K562 (cell line): ENCODE measurements around the gene BRWD1. TPM values are rescaled to one million over a fixed set of nuclear protein-coding genes. Genes with fewer than 3 reads are reported as not detected.

Source experiments
- AFF4 ChIP-seq: sonication (generic); formaldehyde crosslinking; IDR thresholded peaks from 2 replicates; pipeline ENCODE4 v1.8.0; 2023; ENCODE audit warnings: mild to moderate bottlenecking, missing genetic modification reagents
- CBX8 ChIP-seq: fragments of 200-600 bp; sonication (generic); IDR thresholded peaks from 2 replicates; pipeline ENCODE4 v1.6.1; 2012; ENCODE audit warnings: borderline replicate concordance, mixed run types, low read depth, mild to moderate bottlenecking, moderate library complexity, mixed read lengths, low read length, control low read depth, inconsistent platforms; ENCODE audit not compliant: poor library complexity, severe bottlenecking; ENCODE audit errors: extremely low read depth
- GTF2E2 ChIP-seq: fragments of 200-800 bp; sonication (Bioruptor generic); IDR thresholded peaks from 2 replicates; pipeline ENCODE4 v1.6.1; 2016; ENCODE audit warnings: missing genetic modification characterization, missing compliant biosample characterization
- GTF3C2 ChIP-seq: IDR thresholded peaks from 3 replicates; pipeline ENCODE4 v1.6.1; 2011; ENCODE audit warnings: borderline replicate concordance, mild to moderate bottlenecking, moderate library complexity; ENCODE audit not compliant: insufficient read length; ENCODE audit errors: extremely low read depth
- HDAC6 ChIP-seq: IDR thresholded peaks from 2 replicates; pipeline ENCODE4 v1.6.1; 2012; ENCODE audit warnings: low read depth, mild to moderate bottlenecking, control low read depth, inconsistent platforms, low read length, moderate library complexity
- HOXB6 ChIP-seq: fragments of 250-450 bp; sonication (Bioruptor Pico); IDR thresholded peaks from 2 replicates; pipeline ENCODE4 v1.5.1; 2022; ENCODE audit warnings: mild to moderate bottlenecking, borderline replicate concordance
- PHB2 ChIP-seq: fragments of 450-650 bp; IDR thresholded peaks from 2 replicates; pipeline ENCODE4 v1.6.1; 2017; ENCODE audit warnings: low read depth
- SOX6 ChIP-seq: fragments of 450-650 bp; IDR thresholded peaks from 2 replicates; pipeline ENCODE4 v1.6.1; 2014; ENCODE audit warnings: mild to moderate bottlenecking
- TBP ChIP-seq: optimal IDR thresholded peaks from 2 replicates; pipeline ENCODE3; 2011; ENCODE audit warnings: low read depth, low read length, improper control_type of control experiment
- ZNF134 ChIP-seq: fragments of 250-450 bp; sonication (Bioruptor Pico); conservative IDR thresholded peaks from 2 replicates; pipeline ENCODE4 v1.4.0; 2020
- ZNF239 ChIP-seq: fragments of 250-450 bp; sonication (Bioruptor Pico); IDR thresholded peaks from 2 replicates; pipeline ENCODE4 v1.4.0; 2020; ENCODE audit warnings: mild to moderate bottlenecking
- ZNF277 ChIP-seq: fragments of 250-450 bp; sonication (Bioruptor Pico); IDR thresholded peaks from 2 replicates; pipeline ENCODE4 v1.8.0; 2022; ENCODE audit warnings: inconsistent platforms, mild to moderate bottlenecking, moderate library complexity, borderline replicate concordance
- ZNF512 ChIP-seq: IDR thresholded peaks from 2 replicates; pipeline ENCODE4 v1.6.1; 2016; ENCODE audit warnings: missing genetic modification characterization, missing compliant biosample characterization
- ZNF766 ChIP-seq: fragments of 200-800 bp; sonication (Bioruptor generic); conservative IDR thresholded peaks from 2 replicates; pipeline ENCODE4 v1.6.1; 2016; ENCODE audit warnings: missing genetic modification characterization, missing compliant biosample characterization
- polyA plus RNA-seq, 8 experiments: library from polyadenylated mRNA; depleted of rRNA in 4 of 8; stranded (reverse) in 5 of 8; unstranded in 3 of 8; fragments of >200 nt; fragmentation: Nextera tagmentation in 2 of 8; fragmentation: Illumina TruSeq in 1 of 8; extraction: Ambion mirVana in 2 of 8; extraction: Trizol in 1 of 8; gene quantifications; 2 replicates each; pipeline versions ENCODE4 v1.2.1 to v1.2.3, GENCODE V29; 2011 to 2014; ENCODE audit warnings: inconsistent platforms in 1 of 8, missing spikeins in 1 of 8
- total RNA-seq, 7 experiments: library from RNA; depleted of rRNA in 6 of 7; stranded (reverse); fragments of >200 nt in 6 of 7; fragmentation: Illumina TruSeq in 2 of 7; extraction: Trizol in 2 of 7; gene quantifications; 2 replicates each; pipeline versions ENCODE4 v1.2.1 to v1.2.3, GENCODE V29; 2011 to 2021; ENCODE audit warnings: low replicate concordance in 1 of 7

Gene BRWD1
- total and polyA plus RNA-seq, 9 of the 15 experiments (the other 6 are each of a cell fraction or from before 2014, with no cell fraction given) = 10.1 to 60.2 (median 34.1) TPM

GRCh38 chr21:39148975-39149374 lies 164.5 kb downstream of the BRWD1 start (continued):
- TF ChIP-seq AFF4 (CRISPR knock-in tag) = no peak
- no peak for TF ChIP-seq ZNF512 (tag)
- no peak for TF ChIP-seq TBP
- TF ChIP-seq HDAC6 = no peak
- TF ChIP-seq ZNF134 (CRISPR knock-in tag) = no peak
- TF ChIP-seq ZNF766 (CRISPR knock-in tag) = 0 out of 2 replicates have a peak, but pooled peaks have one; percentile 20
- TF ChIP-seq CBX8 = no peak
- no peak for TF ChIP-seq PHB2
- no peak for TF ChIP-seq GTF3C2
- TF ChIP-seq ZNF277 (CRISPR knock-in tag) = no peak
- TF ChIP-seq GTF2E2 = no peak
- peak; percentile 81 for TF ChIP-seq SOX6
- no peak for TF ChIP-seq ZNF239 (CRISPR knock-in tag)
- TF ChIP-seq HOXB6 = no peak
